Glutamatergic neuron (in vitro differentiated cells): ENCODE data around the gene ZDHHC8. TPM values are rescaled to one million over a fixed set of nuclear protein-coding genes. Genes with fewer than 3 reads are reported as not detected.

Experiments
- DNase-seq: peaks from one replicate; pipeline ENCODE4 v3.0.0; 2022
- H3K27ac Mint-ChIP-seq: one replicate; pipeline ENCODE4 v1.8.0; 2020; ENCODE audit warnings: mild to moderate bottlenecking, mixed read lengths, inconsistent platforms; ENCODE audit not compliant: unreplicated experiment
- H3K27me3 Mint-ChIP-seq: one replicate; pipeline ENCODE4 v1.8.0; 2020; ENCODE audit warnings: mild to moderate bottlenecking, moderate library complexity, mixed read lengths, inconsistent platforms; ENCODE audit not compliant: unreplicated experiment
- H3K36me3 Mint-ChIP-seq: one replicate; pipeline ENCODE4 v1.8.0; 2020; ENCODE audit warnings: mild to moderate bottlenecking, mixed read lengths, inconsistent platforms; ENCODE audit not compliant: unreplicated experiment
- H3K4me1 Mint-ChIP-seq: one replicate; pipeline ENCODE4 v1.8.0; 2020; ENCODE audit warnings: mild to moderate bottlenecking, low read depth, mixed read lengths, inconsistent platforms; ENCODE audit not compliant: unreplicated experiment
- H3K4me3 Mint-ChIP-seq: one replicate; pipeline ENCODE4 v1.8.0; 2020; ENCODE audit warnings: mild to moderate bottlenecking, mixed read lengths, inconsistent platforms; ENCODE audit not compliant: unreplicated experiment
- H3K9me3 Mint-ChIP-seq: one replicate; pipeline ENCODE4 v1.8.0; 2020; ENCODE audit warnings: mild to moderate bottlenecking, moderate library complexity, mixed read lengths, inconsistent platforms; ENCODE audit not compliant: unreplicated experiment
- CTCF ChIP-seq: fragments of 200-600 bp; sonication (generic); IDR thresholded peaks from one replicate; pipeline ENCODE4 v1.5.0; 2021; ENCODE audit not compliant: partially characterized antibody, unreplicated experiment
- total RNA-seq: library from RNA; stranded (reverse); fragmentation: NEBNext Ultra II Directional; extraction: Animal tissue kit (Norgen Biotek cat#: 25700); gene quantifications from one replicate; pipeline ENCODE4 v1.2.1, GENCODE V29; 2021; ENCODE audit not compliant: unreplicated experiment

ZDHHC8 gene
- total RNA-seq, 1 donor from 2014 or later, result 119 TPM

- H3K4me3 Mint-ChIP-seq, result no peak overlapping the region
- H3K27me3 Mint-ChIP-seq, result no peaks in the 10 kb centered on the region
- H3K27ac Mint-ChIP-seq, result no peak overlapping the region
- no peaks in the 10 kb centered on the region for H3K36me3 Mint-ChIP-seq
- TF ChIP-seq CTCF, result no peak
- H3K9me3 Mint-ChIP-seq, result no peaks in the 10 kb centered on the region
- no peak for DNase-seq
- H3K4me1 Mint-ChIP-seq, result peaks cover 7% of the 10 kb centered on the region
These were observed 9.8 kb downstream of the ZDHHC8 start for GRCh38 chr22:20141186-20142077.

DNA sequence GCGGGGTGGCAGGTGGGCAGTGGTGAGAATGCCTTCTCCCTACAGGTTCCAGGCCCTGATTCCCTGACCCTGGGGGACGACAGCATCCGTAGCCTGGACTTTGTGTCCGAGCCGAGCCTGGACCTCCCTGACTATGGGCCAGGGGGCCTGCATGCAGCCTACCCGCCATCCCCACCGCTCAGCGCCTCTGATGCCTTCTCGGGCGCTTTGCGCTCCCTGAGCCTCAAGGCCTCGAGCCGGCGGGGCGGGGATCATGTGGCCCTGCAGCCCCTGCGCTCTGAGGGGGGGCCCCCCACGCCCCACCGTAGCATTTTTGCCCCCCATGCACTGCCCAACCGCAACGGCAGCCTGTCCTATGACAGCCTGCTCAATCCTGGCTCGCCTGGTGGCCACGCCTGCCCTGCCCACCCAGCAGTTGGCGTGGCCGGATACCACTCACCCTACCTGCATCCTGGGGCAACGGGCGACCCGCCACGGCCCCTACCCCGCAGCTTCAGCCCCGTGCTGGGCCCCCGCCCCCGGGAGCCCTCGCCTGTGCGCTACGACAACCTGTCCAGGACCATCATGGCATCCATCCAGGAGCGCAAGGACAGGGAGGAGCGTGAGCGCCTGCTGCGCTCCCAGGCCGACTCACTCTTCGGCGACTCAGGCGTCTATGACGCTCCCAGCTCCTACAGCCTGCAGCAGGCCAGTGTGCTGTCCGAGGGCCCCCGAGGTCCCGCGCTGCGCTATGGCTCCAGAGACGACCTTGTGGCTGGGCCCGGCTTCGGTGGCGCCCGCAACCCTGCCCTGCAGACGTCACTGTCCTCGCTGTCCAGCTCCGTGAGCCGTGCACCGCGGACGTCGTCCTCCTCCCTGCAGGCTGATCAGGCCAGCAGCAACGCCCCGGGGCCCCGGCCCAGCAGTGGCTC is 11.4 kb downstream of the ZDHHC8 start:
- Mint-ChIP-seq H3K4me3 (no peak overlapping the region), H3K4me1 (peaks cover 5% of the 10 kb centered on the region), H3K27ac (no peak overlapping the region), H3K9me3 (no peaks in the 10 kb centered on the region), H3K36me3 (no peaks in the 10 kb centered on the region), H3K27me3 (no peaks in the 10 kb centered on the region)
- TF ChIP-seq CTCF, result no peak
- no peak for DNase-seq

DNA sequence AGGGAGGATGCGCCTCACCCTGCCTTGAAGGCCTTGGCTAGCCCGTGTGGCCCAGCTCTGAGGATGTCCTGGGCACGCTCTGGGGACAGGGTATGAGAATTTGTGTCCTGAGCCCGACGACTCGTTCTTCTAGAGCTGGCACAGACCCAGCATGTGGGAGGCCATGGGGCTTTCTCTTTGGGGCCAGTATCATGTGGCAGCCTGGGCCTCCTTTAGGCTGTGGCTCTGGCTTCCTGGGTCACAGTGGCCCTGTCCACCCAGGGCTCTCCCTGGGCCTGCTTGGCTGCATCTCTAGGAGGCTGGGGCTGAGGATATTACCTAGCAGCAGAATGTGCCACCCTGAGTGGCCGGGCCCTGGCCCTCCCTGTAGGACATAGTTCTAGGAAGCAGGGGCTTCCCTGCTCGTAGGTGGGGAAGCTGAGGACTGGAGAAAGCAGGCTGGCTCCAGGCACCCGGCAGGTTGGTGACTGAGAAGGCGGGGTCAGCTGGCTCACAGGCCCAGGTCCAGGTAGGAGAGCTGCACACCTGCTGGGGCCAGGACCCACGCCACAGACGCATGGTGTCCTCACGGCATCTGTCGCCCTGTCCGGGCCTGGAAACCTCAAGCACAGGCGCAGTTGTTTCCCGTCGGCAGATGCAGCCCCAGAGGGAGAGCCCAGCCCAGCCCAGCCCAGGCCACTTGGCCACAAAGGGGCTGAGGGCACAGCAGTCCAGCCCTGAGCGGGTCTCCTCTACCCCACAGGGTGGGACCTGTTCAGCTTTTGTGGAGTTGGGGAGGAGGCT is 12.5 kb downstream of the ZDHHC8 start:
- no peak for TF ChIP-seq CTCF
- H3K36me3 Mint-ChIP-seq, result no peaks in the 10 kb centered on the region
- H3K9me3 Mint-ChIP-seq, result no peaks in the 10 kb centered on the region
- no peak overlapping the region for H3K27ac Mint-ChIP-seq
- peaks cover 5% of the 10 kb centered on the region for H3K4me1 Mint-ChIP-seq
- no peak overlapping the region for H3K4me3 Mint-ChIP-seq
- H3K27me3 Mint-ChIP-seq, result no peaks in the 10 kb centered on the region
- DNase-seq, result no peak

DNA sequence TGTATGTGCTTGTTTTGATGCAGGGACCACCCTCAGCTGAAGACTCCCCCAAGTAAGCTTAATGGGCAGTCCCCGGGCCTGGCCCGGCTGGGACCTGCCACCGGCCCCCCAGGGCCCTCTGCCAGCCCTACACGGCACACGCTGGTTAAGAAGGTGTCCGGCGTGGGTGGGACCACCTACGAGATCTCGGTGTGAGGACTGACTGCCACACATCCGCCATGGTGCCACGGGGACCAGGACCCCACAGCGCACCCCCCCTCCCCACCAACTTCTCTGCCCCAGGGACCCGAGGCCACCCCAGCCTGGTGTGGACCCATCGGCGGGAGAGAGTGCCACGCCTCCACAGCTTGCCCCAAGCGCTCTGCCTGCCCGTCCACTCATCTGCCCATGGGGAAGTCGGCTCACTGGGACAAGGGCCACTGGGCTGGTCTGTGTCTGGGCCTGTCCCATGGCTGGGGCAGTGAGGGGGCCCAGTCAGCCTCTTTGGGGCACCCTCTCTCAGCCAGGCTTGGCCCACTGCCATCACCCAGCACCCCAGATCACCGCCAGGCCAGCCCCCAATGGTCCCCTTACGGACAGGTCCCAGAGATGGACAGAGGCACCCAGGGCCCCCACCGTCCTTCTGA is 13.7 kb downstream of the ZDHHC8 start:
- no peak for TF ChIP-seq CTCF
- H3K27ac Mint-ChIP-seq, result no peak overlapping the region
- no peak for DNase-seq
- H3K27me3 Mint-ChIP-seq, result no peaks in the 10 kb centered on the region
- H3K4me1 Mint-ChIP-seq, result peaks cover 5% of the 10 kb centered on the region
- no peak overlapping the region for H3K4me3 Mint-ChIP-seq
- H3K9me3 Mint-ChIP-seq, result no peaks in the 10 kb centered on the region
- H3K36me3 Mint-ChIP-seq, result no peaks in the 10 kb centered on the region
